ENCODE measurements around the gene PPAN.

The PPAN gene

DNA sequence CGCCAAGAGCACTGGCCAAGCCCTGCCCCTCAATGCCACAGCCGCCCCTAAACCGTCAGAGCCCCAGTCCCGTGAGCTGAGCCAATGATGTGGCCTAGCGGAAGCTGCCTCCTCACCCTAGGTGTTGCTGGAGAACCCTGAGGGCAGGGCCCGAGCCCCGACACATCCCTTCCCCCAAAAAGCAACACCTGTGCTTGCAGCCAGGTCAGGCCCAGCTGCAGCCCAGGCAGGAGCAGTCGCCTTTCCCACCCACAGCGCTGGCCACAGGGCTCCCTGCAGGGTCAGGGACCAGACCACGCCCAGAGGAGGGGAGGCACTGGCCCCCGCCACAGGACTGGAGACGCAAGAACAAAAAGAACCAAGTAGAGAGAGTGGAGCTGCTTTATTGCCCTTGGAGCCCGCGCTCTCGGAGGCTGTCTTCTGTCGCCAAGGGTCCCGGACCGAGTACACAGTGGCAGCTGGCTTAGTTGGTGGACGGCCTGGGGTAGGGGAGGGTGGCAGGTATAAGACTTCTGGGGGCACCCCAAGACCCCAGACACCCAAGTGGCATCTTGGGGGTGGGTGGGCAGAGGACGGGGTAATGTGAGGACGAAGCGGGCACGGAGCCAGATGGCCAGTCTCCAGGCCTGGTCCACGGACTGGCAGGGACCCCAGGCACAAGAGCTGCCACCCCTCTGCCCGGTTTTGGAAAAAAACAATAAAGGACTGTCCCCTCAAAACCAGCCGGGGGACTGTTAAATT is 8.7 kb downstream of the PPAN start:
- DNase-seq: no peak

GRCh38 chr19:10115392-10116084 is 9.4 kb downstream of the PPAN start:
- no peak for DNase-seq

DNA sequence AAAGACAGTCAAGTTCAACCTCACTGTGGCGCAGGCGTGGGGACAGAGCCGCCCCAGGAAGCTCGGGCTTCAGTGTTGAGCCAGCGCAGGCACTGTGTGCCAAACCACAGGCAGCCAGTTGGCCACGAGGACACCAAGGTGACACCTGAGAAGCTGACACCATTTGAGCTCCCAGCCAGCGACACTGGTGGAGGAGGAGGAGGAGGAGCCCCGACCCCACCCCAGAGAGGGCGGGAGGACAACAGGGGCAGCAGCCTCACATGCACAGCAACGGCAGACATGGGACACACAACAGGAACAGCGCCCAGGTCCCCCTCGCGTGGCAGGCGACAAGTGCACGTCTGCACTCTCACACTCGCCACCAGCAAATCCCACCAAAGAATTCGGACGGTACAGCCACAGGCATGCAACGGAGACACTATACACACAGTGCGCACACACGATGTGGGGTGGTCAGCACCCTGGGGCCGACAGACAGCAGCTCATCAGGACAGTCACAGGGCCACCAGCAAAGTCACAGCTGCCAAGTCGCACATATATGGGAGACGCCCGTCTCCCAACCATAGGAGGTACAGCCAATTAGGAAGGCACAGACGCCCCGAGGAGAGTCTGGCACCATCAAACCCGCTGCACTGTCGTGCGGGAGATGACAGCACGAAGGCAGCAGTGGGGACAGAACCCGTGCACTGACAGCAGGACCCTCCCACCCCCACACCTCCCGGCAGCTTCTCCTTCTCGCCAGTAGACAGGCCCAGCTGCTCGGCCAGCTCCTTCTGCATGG is 10.1 kb downstream of the PPAN start:
- no peak for DNase-seq

- DNase-seq: no peak
Observed at GRCh38 chr19:10116866-10117616, 10.9 kb downstream of the PPAN start.

DNA sequence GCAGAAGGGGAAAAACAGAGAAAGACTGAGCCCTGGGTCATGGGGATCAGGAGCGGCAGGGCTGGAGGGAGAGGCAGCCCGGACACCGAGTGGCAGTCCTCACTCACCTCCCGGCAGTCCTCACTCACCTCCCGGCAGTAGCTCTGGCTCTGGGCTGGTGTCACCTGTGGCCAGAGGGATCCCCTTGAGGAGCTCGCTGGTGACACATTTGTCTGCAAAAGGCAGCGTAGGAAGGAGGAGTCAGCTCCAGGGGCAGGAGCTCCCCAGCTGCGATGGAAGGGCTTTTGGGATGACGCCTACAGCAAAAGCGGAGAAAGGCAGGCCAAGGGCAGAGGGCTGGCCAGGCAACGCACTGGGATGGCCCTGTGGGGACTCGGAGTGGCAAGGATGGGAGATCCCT is 12.8 kb downstream of the PPAN start:
- peak; percentile 18 for DNase-seq

- no peak for DNase-seq
Observed at GRCh38 chr19:10120538-10121189, 14.5 kb downstream of the PPAN start.

DNA sequence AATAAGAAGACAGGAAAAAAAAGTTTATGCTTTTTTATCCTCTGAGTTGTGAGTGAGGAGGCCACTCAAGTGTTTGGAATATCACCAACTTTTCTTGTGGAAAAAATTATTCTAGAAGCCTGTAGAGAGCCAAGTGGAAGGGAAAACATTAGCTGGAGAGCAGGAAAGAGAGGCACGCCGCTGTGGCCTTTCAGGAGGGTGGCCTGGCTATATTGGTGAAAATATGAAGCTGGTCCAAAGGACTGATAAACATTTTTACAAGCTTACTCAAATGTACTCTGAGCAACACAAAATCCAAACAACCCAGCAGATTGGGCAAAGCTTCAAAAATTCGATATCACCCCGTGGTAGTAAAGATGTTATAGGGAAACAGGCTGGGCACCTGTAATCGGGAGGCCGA is 15.9 kb downstream of the PPAN start:
- no peak for DNase-seq

- no peak for DNase-seq
Observed at GRCh38 chr19:10124429-10124828, 18.3 kb downstream of the PPAN start.

DNA sequence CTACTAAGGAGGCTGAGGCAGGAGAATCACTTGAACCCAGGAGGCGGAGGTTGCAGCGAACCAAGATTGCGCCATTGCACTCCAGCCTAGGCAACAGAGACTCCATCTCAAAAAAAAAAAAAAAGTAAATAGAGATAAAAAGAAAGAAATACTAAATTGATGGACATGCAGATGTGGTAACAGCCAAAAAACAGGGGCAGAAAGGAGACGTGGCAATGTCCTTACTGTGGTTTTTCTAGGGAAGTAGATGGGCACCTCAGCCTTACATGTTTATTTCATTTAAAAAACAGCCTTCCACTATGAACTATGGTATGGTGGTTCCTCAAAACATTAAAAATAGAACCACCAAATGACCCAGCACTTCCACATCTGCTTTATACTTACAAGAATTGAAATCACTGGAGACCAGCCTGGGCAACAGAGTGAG is 20.1 kb downstream of the PPAN start:
- DNase-seq: no peak

DNA sequence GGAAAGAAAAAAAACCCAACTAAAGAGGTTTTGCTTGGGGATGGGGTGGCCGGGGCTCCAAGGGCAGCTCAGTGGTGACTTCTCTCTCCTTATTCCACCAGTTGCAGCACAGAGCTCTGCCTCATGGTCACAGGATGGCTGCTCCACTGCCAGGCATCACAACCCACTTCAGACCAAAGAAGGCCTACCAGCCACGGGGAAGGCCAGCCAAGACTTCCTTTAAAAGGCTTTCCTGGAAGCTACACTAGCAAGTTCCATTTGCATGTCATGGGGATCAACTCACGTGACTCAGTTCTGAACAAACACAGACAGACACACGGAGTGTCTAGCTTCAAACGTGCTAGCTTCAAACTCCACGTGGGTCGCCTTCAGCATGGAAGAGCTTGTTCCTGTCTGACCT is 26.7 kb downstream of the PPAN start:
- no peak for DNase-seq

GRCh38 chr19:10133596-10133995 is 27.4 kb downstream of the PPAN start:
- no peak for DNase-seq

- no peak for DNase-seq
Observed at GRCh38 chr19:10134040-10134439, 27.9 kb downstream of the PPAN start.

DNA sequence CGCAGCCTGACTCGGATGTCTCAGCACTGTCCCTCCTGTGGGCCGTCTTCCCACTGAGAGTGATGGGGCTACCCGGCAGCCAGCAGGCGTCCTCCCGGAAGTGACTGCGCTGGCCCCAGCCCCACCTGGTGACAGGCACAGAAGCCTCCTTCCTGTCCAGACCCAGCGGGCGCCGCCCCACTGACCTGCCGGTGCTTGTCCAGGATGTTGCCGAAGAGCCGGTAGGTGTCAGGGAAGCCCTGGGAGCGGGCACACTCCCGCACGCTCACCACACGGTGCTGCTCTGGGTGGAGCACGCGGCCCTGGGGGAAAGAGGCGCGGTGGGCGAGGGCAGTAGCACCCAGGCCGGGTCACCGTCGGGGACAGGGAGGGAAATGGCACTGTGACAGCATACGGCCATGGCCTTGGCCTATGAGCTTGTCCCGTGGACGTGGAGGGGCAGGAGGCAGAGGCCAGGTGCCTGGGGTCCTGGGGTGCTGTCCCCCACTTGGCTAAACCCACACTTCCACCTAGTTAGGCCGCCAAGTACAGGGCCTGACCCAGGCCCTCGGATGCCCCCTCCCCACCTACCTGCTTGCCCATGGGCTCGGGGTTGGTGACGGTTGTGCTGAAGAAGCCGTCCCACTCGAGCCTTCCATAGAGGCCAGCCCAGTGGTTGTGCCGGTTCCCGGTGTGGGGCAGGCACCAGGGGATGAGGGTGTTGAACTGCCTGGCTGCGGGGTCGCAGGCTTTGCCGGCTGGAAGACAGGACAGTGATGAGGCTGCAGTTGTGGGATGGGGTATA is 29.6 kb downstream of the PPAN start:
- no peak for DNase-seq

- DNase-seq: no peak
Observed at GRCh38 chr19:10136936-10137335, 30.8 kb downstream of the PPAN start.

GRCh38 chr19:10137751-10138682 is 31.9 kb downstream of the PPAN start:
- DNase-seq: no peak

DNA sequence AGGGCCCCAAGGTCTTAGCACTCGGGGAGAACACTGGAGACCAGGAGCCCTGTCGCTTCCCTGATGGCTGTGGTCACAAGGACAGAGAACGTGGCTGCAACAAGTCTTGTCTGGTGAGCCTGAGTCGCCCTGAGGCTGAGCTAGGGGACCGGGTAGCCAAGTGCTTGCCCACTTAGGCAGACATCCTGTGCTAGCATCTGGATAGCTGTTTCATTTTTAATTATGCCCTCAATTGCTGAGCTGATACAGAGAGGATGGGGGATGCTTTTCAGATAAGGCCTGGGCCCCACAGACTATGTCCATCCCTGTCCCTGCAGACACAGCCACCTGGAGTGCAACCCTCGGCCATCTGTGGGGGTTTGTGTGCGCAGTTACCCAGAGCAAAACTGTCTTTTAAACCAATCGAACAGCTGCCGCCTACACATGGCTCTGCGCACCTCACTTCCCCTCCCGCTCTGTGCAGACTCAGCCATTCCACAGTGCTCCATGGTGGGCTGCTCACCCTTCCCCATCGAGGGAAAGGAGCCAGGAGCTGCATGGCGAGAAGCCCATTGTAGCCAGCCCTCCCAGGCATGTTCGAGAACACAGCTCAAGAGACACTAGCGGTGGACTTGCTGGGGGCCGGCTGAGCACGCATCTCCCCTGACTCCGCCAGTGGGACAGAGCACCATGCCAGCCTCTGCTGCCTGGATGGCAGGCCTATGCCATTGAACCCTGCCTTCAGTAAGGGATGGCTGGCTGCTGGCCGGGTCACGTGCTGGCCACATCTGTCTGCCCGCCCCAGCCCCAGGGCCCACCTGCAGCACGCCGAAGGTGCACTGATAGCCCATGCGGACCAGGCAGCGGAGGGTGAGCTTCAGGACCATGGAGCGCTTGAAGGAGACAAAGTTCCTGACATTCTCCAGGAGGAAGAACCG is 33.0 kb downstream of the PPAN start:
- DNase-seq: no peak

- DNase-seq: no peak
Observed at GRCh38 chr19:10139952-10140351, 33.8 kb downstream of the PPAN start.

- DNase-seq: no peak
Observed at GRCh38 chr19:10141479-10141878, 35.3 kb downstream of the PPAN start.

DNA sequence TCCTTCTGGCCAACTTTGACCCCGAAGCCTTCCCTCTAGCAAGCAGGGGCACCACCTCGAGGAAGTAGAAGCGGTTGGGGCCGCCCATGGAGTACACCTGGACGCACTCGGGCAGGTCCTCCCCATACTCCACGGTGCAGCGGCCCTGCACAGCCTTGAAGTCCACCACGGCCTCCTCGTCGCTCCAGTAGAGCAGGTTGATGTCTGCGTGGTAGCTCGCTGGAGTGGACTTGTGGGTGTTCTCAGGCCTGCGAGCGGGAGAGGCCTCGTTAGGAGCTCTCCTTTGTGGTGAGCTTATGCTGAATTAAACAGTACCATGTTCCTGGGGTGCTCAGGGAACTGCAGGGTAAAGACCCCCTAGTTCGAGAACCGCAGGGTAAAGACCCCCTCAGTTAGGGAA is 35.8 kb downstream of the PPAN start:
- no peak for DNase-seq

Data from hematopoietic multipotent progenitor cell treated with erythropoietin and hydrocortisone succinate and interleukin-3 and kit ligand, for 8 days (in vitro differentiated cells).